AG04450 (cell line): Measurements from ENCODE around the gene TBKBP1. TPM values are rescaled to one million over a fixed set of nuclear protein-coding genes. Genes with fewer than 3 reads are reported as not detected.

Experiments
- CTCF ChIA-PET: fragments of 300-600, 350-600 bp; formaldehyde crosslinking; extraction: SDS; loops from one replicate; lab custom pipeline; 2022; ENCODE audit warnings: antibody characterized with exemption, inconsistent platforms; lab: Charles Lee
- POLR2A ChIA-PET: fragments of 350-600 bp; formaldehyde crosslinking; extraction: SDS; loops from one replicate; lab custom pipeline; 2021; ENCODE audit warnings: antibody characterized with exemption, inconsistent platforms; lab: Yijun Ruan, JAX
- DNase-seq: peaks from one replicate; pipeline ENCODE4 v3.0.0-alpha.2; 2011; ENCODE audit warnings: low read depth, low spot score
- H3K27ac ChIP-seq: one replicate; pipeline ENCODE4 v1.5.1; 2012; ENCODE audit warnings: low read depth, low read length, control low read depth
- H3K27me3 ChIP-seq: one replicate; pipeline ENCODE4 v1.6.0; 2012; ENCODE audit warnings: low read length; ENCODE audit not compliant: control insufficient read depth, insufficient read depth
- H3K4me3 ChIP-seq: 2 replicates; pipeline ENCODE4 v1.5.1; 2011; ENCODE audit warnings: mild to moderate bottlenecking, low read depth, low read length, control low read depth
- H3K9me3 ChIP-seq: 2 replicates; pipeline ENCODE4 v1.5.1; 2012; ENCODE audit warnings: low read length; ENCODE audit not compliant: control insufficient read depth, insufficient read depth
- polyA plus RNA-seq: library from polyadenylated mRNA; depleted of rRNA; stranded (reverse); fragments of >200 nt; gene quantifications from 2 replicates; pipeline ENCODE4 v1.2.3, GENCODE V29; 2011
- TF ChIP-seq, protein P1 (sequence below): IDR thresholded peaks from 2 replicates; pipeline ENCODE4 v1.5.1; 2011; ENCODE audit warnings: low read depth, low read length, control low read depth, inconsistent platforms

TBKBP1 gene
- polyA plus RNA-seq, 1 experiment = 4.8 TPM

DNA sequence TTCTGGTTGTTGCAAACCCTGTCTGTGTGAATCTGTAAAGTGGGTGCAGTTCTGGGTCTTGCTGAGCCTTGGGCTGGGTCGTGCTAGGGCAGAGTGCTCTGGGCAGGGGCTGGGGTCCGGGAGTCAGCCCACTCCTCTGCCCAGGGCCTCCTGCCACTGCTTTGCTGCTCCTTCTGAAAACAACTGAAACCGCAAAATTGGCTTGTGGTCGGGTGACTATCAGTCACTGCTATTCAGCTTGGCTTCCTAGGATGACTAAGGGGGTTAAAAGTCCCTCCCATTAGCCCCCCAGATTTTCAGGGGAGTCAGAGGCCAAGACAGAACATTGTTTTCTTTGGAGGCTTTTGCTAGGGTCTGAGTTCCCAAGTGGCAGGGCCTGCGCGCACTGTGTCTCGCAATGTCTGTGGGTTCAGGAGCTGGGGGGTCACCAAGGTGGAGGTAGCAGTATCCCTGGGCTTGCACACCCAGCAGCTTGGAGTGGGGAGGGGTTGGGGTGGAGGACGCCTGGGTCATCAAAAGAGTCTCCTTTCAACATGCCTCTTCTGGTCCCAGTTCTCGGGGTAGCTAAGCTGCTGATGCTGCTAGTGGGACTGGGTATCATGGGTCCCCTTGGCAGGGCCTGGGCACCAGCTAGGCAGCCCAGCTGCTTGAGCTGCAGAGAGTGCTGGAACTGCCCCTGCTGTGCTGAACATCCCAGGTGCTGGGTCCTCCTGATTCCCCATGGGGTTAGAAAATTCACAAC, 25.6 kb downstream of the TBKBP1 start:
- ChIA-PET POLR2A (interaction anchor here (1.5 kb wide), 1 partner anchor 112 kb away, joined by 3 read pairs; the partner anchor contains the start of genes LRRC46 and MRPL10), CTCF (interaction anchor here (1.0 kb wide), 1 partner anchor 20 kb away, joined by 3 read pairs; no protein-coding TSS in a partner anchor)
- Histone ChIP-seq H3K9me3 (peaks cover 4% of the 10 kb centered on the region; the same call in 1 of the 2 replicates), H3K4me3 (no peak overlapping the region), H3K27me3 (peaks cover 78% of the 10 kb centered on the region), H3K27ac (no peak overlapping the region)
- DNase-seq = peak; percentile 18
- TF ChIP-seq, protein P1, sequence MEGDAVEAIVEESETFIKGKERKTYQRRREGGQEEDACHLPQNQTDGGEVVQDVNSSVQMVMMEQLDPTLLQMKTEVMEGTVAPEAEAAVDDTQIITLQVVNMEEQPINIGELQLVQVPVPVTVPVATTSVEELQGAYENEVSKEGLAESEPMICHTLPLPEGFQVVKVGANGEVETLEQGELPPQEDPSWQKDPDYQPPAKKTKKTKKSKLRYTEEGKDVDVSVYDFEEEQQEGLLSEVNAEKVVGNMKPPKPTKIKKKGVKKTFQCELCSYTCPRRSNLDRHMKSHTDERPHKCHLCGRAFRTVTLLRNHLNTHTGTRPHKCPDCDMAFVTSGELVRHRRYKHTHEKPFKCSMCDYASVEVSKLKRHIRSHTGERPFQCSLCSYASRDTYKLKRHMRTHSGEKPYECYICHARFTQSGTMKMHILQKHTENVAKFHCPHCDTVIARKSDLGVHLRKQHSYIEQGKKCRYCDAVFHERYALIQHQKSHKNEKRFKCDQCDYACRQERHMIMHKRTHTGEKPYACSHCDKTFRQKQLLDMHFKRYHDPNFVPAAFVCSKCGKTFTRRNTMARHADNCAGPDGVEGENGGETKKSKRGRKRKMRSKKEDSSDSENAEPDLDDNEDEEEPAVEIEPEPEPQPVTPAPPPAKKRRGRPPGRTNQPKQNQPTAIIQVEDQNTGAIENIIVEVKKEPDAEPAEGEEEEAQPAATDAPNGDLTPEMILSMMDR = no peak

GRCh38 chr17:47720196-47720595, 26.2 kb downstream of the TBKBP1 start:
- Histone ChIP-seq H3K27ac (no peak overlapping the region), H3K9me3 (peaks cover 4% of the 10 kb centered on the region; the same call in 1 of the 2 replicates), H3K4me3 (no peak overlapping the region), H3K27me3 (peaks cover 78% of the 10 kb centered on the region)
- CTCF ChIA-PET = no interaction called here
- no peak for DNase-seq
- TF ChIP-seq, protein P1 = no peak
- POLR2A ChIA-PET = no interaction called here

- TF ChIP-seq, protein P1 = no peak
- POLR2A ChIA-PET = no interaction called here
- no peak for DNase-seq
- Histone ChIP-seq H3K27ac (no peak overlapping the region), H3K9me3 (peaks cover 4% of the 10 kb centered on the region; the same call in 1 of the 2 replicates), H3K27me3 (peaks cover 77% of the 10 kb centered on the region), H3K4me3 (no peak overlapping the region)
- CTCF ChIA-PET = no interaction called here
Measured at GRCh38 chr17:47720754-47721533, 27.0 kb downstream of the TBKBP1 start.

GRCh38 chr17:47721725-47722124, 27.8 kb downstream of the TBKBP1 start:
- ChIA-PET CTCF (no interaction called here), POLR2A (no interaction called here)
- H3K27me3 ChIP-seq = peaks cover 77% of the 10 kb centered on the region
- no peak overlapping the region for H3K4me3 ChIP-seq
- H3K27ac ChIP-seq = no peak overlapping the region
- TF ChIP-seq, protein P1 = no peak
- no peak for DNase-seq
- peaks cover 4% of the 10 kb centered on the region; the same call in 1 of the 2 replicates for H3K9me3 ChIP-seq

- H3K27ac ChIP-seq = no peak overlapping the region
- POLR2A ChIA-PET = no interaction called here
- peaks cover 4% of the 10 kb centered on the region; the same call in 1 of the 2 replicates for H3K9me3 ChIP-seq
- no peak overlapping the region for H3K4me3 ChIP-seq
- TF ChIP-seq, protein P1 = no peak
- CTCF ChIA-PET = no interaction called here
- peaks cover 88% of the 10 kb centered on the region for H3K27me3 ChIP-seq
- DNase-seq = no peak
Measured at GRCh38 chr17:47724705-47725104, 30.7 kb downstream of the TBKBP1 start.
